NK-92 treated with Interleukin-12 subunit alpha and Interleukin-12 subunit beta, amount 100 ng/mL, for 24 hours (cell line): Measurements from ENCODE around the gene PBX3.

Source experiments
- DNase-seq: peaks from one replicate; lab custom pipeline; 2025; lab: John Stamatoyannopoulos, UW

The PBX3 gene

DNA sequence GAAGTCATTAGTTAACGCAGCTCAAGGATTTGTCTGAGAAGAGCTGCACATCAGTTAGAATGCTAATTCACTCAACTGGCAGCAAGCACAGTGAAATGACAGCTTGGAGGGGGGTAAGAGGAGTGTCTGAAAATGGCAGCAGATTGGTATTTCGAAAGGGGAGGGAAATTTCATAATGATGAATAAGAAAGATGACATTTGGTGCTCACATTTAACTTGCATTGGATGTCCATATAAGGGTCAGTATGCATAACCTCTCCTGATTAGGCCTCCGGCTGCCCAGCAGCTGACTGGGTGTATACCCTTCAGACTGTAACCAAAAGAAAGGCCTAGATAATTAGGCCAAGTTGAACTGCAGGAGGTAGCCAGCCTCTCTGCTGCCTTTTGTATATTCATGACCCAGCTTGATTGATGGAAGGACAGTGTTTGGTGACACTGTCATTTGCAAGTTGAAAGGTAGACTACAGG, 131.0 kb downstream of the PBX3 start:
- no peak for DNase-seq

DNA sequence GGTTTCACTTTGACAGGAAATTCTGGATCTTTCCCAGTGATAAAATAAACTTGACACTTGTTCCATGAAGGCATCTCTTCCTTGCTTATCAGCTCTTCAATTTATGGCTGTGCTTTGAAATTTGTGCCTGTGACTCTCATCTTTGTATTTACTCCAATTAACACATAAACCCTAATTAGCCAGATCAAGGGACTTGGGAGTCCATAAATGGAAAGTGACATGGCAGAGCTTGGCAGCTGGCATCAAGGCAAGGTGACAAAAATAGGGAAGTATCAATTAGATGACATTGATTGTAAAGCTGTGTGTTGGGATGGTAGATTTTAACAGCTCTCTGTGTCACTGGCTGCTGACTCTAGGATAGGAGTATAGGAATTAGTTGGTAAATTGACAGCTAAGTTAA, 133.9 kb downstream of the PBX3 start:
- no peak for DNase-seq

DNA sequence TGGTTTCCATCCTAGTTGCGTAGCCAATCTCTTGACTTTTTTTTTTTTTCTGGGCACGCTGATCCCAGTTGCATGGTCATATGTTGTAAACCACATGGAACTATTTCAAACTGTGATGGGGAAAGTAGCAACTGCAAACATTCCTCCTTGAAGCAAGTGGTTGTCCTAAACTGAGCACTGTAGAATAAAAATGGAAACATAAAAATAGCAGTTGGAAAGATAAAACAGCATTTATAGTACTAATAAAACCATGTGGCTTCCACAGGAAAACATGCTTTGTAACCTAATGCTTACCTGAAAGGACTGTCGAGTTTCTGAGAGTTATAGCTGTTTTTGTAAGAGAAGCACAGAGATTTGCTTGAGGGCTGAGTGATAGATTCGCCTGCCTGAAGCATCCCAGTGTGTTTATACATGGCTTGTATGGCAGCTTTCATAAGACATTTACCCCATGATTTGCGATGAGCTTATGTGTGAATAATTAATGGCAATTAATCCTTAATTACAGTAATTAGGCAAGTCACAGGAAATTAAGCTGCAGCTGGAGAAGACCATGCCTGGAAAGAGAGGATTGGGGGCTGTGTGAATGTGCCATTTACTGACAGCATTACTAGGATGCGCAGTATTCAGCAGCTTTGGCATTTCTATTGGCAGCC, 136.5 kb downstream of the PBX3 start:
- DNase-seq = no peak

DNA sequence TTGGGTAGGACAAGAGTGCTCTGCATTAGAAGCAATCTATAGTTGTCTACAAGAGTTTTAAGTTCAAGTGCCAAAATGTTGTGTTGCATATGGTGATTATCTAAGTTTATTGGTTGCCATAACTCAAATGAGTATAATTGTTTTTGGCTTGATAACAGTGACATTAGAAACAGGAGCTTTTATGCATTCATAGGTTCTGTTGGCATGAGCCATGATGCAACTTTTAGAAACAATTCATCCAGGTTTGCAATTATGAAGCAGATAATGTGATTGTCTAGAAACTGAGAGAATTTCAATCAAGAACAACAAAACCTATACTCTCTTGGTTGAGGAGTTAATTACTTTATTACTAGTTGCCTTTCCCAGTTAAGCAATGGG, 137.0 kb downstream of the PBX3 start:
- no peak for DNase-seq

DNA sequence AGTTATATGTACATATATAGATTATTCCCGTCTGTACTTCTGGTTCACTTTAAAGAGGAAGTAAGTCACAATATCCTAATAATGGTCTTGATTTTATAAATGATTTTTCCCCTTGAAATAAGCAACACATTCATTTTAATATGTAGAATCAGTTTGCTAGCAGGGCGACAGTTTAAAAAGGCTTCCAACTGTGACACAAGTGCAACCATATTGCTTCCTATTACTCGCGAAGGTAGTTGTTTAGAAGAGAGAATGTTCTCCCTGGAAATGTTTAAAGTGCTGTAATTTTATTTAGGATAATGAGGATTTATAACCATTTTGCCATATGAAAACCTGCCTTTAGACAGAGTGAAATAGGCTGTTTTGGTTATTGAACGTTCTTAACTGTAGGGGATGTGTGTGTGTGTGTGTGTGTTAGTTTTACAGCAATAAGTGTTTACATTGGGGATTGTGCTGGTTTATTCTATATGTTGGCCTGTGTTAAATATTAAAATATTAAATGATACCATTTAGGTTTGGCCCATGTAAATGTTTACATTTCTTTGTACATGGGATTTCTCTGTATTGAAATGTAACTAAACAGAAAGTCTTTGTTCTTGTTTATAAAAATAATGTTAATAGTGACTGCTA, 138.3 kb downstream of the PBX3 start:
- DNase-seq = no peak

DNA sequence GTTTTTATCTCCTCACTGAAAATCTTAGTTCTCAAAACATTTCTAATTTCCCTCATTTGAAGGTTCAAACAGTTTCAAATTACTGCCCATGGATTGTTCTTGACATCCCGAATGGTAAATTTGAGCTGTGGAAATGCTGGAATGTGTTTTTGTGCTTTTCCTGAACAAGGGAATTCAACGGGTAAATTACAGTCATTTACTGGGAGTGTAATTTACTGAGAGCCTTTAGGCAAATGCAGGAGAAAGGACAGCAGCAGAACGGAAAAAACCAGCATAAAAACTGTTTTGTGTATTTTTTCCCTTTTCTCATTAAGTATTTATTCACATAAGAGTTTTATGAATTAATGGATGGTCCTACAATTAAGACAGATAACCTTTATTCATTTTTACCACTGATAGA, 139.2 kb downstream of the PBX3 start:
- DNase-seq = no peak

DNA sequence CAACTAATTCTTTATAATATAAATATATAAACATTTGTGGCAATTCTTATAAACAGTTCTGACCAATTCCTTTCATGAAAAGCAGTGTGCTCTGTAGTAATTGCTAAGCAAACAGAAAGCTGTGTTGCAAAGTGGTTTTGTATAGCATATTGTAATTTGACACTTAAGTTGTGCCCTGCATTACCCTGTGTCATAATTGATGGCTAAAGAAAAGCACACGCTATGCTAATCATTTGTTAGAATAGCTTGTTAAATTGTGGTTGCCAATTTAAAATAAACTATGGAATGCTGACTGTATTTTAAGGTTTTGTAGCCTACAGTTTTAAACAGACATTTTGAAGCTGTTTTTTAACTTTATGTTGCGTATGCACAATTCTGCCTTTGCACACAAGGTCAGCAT, 140.0 kb downstream of the PBX3 start:
- no peak for DNase-seq

DNA sequence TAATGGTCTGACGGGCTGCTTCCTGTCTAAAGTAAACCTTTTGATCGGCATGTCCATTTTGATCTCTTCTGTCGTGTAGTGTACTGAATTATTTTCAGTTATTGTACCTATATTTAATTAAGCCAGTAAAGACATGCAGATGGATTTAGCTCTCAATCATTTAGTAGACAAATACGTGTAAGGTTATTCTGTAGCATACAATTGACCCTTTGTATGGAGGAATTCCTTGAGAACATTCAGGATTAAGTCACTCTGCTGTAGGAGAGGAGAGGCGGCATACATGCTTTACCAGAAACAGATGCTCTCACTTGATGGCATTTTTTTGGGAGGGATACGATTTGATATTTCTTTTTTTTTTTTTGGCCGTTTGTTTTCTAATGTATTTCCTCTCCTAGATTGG, 141.0 kb downstream of the PBX3 start:
- DNase-seq = no peak

DNA sequence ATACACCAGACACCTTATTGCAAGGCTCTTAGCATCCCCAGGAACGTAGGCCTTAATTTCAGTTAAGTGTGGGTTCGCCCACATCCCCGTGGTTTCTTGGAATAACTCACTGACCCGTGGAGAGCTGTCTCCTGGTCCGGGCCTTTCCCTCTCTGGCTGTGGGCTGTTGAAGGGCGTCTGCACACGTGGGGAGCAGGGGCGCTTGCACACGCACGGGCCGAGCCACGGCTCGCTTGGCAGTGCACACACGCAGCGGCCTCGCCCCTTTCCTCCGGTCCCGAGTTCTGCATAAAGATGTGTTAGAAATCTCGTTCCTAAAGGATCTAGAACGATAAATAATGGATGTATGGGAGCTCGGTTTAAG, 141.9 kb downstream of the PBX3 start:
- no peak for DNase-seq

DNA sequence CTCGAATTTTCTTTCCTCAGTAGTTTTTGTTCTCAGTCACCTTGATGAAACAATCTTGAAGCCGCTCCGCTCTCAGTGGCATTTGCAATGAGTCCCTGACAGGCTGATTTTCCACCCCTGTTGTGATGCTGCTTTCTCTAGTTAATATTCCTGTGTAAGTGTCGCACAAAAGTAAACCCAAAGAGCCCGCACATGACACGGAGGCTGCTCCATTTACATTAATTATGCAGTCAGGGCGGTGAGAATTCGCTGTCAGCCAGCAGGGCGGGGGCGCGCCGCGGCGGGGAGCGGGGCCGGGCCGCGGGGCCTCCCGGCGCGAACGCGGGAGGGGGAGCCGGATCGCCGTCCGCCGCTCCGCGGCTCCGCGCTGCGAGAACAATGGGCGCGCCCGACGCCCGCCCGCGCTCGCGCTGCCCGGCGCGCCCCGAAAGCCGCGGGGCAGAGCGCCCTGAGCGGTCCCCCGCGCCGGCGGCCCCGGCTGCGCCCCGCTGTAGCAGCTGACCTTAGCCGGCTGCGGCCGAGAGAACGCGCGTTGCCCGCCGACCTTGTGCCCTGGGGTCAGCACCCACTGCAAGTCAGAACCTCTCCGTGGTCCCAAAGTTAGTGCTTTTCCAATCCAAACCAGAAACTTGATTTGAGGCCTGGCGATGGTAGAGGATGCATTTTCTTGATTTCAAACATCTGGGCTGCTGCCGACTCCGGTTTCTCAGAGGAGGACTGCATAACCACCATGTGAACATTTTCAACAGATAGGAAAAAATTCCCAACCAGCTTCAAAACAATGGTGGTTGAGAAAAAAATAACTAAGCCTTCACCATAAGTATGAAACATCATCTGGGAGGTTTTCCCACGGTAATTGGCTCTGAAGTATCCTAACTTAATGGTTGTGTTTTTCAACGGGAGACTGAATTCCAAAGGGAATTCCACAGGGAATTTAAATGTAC, 142.6 kb downstream of the PBX3 start:
- no peak for DNase-seq

DNA sequence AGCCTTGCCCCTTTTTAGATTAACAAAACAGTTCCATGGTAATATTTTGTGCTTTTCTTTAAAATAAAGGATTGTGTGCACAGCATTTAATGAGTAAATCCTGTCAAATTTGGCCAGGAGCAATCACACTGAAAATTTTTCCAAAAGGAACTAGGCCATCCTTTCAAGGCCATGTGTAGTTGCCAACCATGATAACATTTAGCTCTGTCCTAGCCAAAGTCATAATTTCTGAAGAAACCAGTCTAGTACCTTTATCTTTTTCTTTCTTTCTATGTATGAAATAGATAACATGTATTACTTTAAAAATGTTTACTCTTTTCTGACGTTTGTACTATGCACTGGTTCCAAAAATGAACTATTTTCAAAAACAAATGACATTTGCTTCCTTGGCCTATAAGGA, 143.7 kb downstream of the PBX3 start:
- DNase-seq = no peak

DNA sequence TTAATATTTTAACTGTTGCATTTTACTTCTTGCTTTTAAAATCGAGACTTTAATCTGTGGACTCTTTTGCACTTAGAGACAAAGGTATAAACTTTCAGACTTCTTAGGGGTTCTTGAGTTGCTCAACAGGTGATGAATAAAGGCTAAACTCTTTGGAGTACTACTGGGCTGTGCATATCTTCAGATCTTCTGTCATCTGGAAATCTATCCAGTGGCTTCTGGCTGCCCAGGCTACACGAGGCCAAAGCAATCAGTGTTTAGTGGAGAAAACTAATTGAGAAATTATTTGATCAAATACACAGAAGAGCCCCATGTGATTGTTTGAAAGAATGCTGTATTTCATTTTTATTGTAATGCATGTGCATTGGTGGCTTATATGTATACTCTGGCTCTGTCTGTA, 146.1 kb downstream of the PBX3 start:
- DNase-seq = no peak

DNA sequence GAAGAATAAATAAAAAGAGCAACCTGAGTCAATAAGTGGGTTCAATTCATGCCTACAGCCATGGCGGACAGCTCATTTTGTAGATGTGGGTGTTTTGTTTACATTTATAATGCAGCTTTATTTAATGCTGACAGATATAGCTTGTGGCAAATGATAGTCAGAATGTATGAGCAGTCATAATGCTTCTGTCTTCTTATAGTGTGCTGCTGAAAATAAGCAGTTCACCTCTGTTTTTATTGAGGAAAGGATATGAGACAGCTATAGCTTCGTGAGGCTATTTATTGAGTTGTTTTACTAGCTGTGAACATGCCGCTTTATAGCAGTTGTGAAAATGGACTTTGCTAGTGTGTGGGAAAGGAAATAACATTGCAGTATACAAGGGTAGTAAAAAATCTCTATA, 147.4 kb downstream of the PBX3 start:
- DNase-seq = no peak

DNA sequence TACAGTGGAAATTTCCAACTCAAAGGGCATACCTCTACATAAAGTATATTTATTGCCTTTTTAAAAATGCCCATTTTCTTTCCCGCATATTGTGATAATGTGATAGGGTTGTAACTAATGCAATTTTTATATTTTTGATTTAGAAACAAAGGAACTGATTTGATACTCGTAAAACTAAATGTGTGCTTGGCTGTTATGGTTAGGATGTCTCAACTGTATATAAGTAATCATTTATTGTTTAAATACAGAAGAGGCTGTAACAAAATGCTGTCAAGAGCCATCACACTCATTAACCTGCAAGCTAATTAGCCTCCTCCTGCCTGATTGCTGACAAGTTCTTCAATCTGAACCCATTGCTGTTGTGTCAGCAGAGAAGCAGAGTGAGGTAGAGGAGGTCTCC, 149.2 kb downstream of the PBX3 start:
- no peak for DNase-seq

DNA sequence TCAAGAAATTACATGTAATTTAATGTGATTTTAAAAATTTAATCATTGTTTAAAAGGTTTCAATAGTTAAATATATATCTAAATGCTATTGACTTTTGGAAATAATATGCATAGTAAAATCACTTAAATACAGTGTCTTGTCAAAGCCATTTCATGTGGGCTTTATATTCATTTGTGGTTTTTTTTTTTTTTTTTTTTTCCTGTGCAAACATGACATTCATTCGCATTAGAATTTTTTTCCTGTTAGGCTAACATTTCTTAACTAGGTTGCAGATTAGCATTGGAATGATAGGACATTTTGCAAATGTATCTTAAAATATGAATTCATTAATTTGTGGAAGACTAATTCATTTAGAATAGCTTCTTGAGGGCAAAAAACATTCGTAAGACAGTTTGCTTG, 149.8 kb downstream of the PBX3 start:
- no peak for DNase-seq

DNA sequence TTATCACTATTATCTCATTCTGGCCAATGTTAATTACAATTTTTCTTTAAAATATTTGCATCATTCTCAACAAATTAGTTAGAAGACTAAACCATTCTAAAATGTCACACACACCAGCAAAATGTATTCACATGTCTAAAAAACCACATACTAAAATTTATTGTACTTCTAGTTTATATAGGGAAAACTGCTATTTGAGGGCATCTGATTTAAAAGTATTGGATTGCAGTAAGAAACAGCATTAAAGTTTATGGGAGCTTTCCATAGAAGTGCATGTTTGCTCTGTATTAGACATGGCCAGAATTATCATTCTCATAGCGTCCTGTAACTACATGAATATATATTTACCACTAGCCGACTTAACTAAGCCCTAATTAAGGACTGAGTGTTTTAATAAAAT, 150.3 kb downstream of the PBX3 start:
- DNase-seq = no peak

DNA sequence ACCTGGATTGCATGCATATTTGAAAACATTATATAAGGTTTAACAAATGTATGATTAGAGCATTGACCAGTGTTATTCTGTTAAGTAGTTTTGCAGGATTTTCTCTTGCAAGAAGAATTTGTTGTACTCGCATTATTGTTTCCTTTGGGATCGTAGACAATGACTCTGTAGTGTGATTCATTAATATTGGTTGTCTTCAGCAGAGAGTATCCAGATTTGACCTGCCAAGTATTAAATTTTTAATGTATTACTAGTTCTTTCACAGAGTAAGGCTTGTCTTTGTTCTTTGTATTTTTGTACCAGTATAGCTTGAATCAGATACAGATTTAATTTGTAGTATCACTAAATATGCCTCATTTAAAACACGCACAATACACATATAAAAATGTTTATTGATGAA, 155.0 kb downstream of the PBX3 start:
- no peak for DNase-seq

DNA sequence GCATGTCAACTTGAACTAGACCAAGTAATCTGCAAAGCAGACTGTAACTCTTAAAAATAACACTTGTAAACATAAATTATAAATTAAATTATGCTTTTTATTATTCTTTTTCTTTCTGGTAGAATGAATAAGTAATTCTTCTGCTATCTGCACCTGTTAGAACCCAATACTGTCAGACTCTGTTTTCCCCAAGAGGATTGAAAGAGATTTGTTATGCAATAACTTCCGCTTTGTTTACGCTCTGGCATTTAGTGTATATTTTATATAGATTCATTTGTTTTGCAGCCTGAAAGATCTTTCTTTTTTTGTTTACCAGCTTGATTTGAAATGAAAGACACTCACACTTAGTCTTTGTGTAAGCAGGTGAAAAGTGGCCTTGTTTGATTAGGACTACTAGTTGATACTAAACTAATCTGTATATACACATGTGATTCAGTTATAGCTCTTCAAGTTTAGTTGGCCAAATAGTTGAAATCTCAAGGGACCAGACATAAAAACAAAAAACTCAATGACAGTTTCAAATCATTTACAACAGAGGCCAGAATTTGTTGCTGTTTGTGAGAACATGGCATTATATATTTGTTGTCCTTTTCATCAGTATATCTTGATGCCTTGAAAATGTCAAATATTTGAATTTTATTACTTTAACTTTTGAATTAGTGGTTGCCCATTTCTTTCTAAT, 155.8 kb downstream of the PBX3 start:
- DNase-seq = no peak

DNA sequence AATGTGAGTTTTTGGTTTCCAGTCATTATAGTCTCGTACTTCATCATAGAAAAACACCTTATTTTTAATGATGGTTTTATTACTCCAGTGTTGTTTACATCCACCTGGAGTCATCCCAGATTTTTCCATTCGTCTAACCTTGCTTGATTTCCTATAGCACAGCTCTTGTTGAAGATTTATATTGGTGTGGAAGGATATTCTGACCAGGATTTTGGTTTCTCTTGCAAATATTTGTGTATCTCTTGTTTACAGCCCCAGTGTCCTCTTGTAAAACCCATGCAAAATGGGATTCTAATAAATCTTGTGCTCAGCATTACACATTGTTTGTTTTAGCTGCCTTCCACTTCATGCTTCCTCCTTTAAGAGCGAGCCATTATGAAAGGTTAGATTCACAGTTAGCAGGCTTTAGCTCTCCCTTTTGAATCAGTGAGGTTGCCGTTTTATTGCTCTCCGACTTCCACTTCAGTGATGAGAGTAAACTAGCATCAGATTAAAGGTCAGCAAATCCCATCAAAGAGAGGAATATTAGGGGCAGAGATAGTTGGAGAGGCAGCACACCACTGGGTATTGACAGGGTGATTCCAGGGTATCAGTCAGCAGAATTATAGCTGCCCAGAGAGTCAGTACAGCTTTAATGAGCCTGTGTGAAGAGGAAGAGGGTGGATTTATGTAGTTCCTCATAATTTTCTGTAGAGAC, 157.1 kb downstream of the PBX3 start:
- no peak for DNase-seq

DNA sequence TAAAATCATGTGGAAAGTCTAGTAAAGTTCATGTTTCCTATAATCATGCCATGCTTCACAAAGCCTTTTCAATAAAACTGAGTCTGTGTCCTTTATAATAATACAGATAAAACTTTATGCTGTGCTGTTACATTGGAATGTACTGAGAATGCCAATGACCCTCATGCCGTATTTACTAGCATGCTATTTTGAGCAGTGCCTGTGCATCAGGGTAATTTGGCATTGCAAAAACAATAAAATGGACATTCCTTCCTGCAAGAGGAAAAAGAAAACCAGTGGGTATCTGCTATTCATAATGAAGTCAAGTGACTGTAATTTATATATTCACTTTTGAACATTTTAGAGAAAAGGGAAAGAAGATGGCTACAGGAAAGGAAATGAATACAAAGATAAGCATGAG, 159.0 kb downstream of the PBX3 start:
- DNase-seq = no peak

DNA sequence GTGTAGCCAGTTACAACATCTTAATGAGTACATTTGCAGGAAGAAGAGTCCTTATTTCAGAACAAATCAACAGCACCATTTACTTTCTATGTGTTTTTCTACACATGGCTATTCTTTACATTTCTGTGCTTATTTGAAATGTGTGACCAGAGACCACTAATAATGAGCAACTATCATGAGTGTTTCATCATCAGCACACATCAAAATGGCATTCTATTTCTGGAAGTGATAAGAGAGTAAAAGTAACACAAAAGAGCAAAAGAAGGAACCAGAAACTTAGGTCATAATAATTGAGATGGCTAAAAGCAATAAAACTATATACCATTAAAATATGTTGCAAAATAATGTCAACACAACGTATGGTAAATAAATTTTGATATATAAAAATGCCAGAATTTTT, 159.7 kb downstream of the PBX3 start:
- no peak for DNase-seq

DNA sequence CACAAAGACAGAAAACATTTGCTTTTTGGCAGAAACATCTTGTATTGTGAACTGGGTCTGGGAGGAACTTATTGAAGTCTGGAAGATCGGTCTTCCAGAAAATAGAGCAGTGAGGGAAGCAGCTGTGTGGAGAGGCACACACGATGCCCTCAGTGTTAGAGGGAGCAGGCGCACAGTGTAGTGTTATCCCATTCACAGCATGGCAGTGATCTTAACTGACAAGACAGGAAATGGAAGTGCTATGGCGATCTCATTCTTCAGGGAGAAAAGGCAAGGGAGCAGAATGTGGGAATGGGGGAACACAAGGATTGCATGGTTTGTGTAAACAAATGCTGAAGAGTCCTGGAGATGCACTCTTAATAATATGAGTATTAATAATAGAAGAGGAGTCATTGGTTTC, 161.0 kb downstream of the PBX3 start:
- DNase-seq = no peak
